Activated T-cell treated with anti-CD3 and anti-CD28 coated beads, Interleukin-2, amount 50 U/mL, for 24 hours (primary cell): Measurements from ENCODE around the gene EPGN.

Experiments used
- DNase-seq: peaks from one replicate; pipeline ENCODE4 v3.0.0-alpha.2; 2020
- H3K27ac Mint-ChIP-seq: 2 replicates; pipeline ENCODE4 v1.8.0; 2020; ENCODE audit warnings: mild to moderate bottlenecking, mixed read lengths
- H3K27me3 Mint-ChIP-seq: 2 replicates; pipeline ENCODE4 v1.8.0; 2020; ENCODE audit warnings: mixed read lengths
- H3K36me3 Mint-ChIP-seq: 2 replicates; pipeline ENCODE4 v1.8.0; 2020; ENCODE audit warnings: low read depth, mixed read lengths
- H3K4me1 Mint-ChIP-seq: 2 replicates; pipeline ENCODE4 v1.8.0; 2020; ENCODE audit warnings: low read depth, mixed read lengths
- H3K4me3 Mint-ChIP-seq: 2 replicates; pipeline ENCODE4 v1.8.0; 2020; ENCODE audit warnings: mild to moderate bottlenecking, moderate library complexity, mixed read lengths
- H3K9me3 Mint-ChIP-seq: 2 replicates; pipeline ENCODE4 v1.8.0; 2020; ENCODE audit warnings: mixed read lengths

Gene EPGN

GRCh38 chr4:74292111-74292870 is 16.0 kb upstream of the EPGN start:
- Mint-ChIP-seq H3K4me1 (no peaks in the 10 kb centered on the region), H3K4me3 (no peak overlapping the region), H3K36me3 (no peaks in the 10 kb centered on the region), H3K27ac (no peak overlapping the region), H3K27me3 (no peaks in the 10 kb centered on the region), H3K9me3 (no peaks in the 10 kb centered on the region)
- DNase-seq, result no peak

GRCh38 chr4:74293558-74293957 is 14.7 kb upstream of the EPGN start:
- no peaks in the 10 kb centered on the region for H3K27me3 Mint-ChIP-seq
- no peak for DNase-seq
- no peak overlapping the region for H3K27ac Mint-ChIP-seq
- no peaks in the 10 kb centered on the region for H3K4me1 Mint-ChIP-seq
- no peaks in the 10 kb centered on the region for H3K9me3 Mint-ChIP-seq
- H3K36me3 Mint-ChIP-seq, result no peaks in the 10 kb centered on the region
- H3K4me3 Mint-ChIP-seq, result no peak overlapping the region

DNA sequence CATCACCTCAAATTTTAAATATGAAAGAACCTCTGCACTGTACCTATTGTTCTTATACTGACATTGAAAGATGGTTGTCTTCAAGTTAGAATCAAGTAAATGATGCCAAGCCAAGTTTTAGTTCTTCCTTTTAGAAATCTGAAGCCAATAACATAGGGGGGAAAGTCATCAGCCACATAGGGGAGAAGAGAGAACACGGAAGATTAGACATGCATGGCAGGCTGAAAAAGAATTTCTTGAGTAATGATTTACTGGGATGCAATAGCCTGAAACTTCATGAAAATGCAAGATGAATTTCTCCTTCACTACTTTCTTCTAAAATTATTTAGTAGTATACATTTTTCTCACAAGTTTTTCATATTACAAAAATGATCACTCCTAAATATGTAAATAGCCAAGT is 13.6 kb upstream of the EPGN start:
- H3K9me3 Mint-ChIP-seq, result no peaks in the 10 kb centered on the region
- no peaks in the 10 kb centered on the region for H3K27me3 Mint-ChIP-seq
- no peak for DNase-seq
- no peaks in the 10 kb centered on the region for H3K4me1 Mint-ChIP-seq
- no peaks in the 10 kb centered on the region for H3K36me3 Mint-ChIP-seq
- H3K27ac Mint-ChIP-seq, result no peak overlapping the region
- no peak overlapping the region for H3K4me3 Mint-ChIP-seq

GRCh38 chr4:74297539-74297938 is 10.7 kb upstream of the EPGN start:
- Mint-ChIP-seq H3K4me1 (no peaks in the 10 kb centered on the region), H3K36me3 (no peaks in the 10 kb centered on the region), H3K4me3 (no peak overlapping the region), H3K27ac (no peak overlapping the region), H3K27me3 (no peaks in the 10 kb centered on the region), H3K9me3 (no peaks in the 10 kb centered on the region)
- no peak for DNase-seq

DNA sequence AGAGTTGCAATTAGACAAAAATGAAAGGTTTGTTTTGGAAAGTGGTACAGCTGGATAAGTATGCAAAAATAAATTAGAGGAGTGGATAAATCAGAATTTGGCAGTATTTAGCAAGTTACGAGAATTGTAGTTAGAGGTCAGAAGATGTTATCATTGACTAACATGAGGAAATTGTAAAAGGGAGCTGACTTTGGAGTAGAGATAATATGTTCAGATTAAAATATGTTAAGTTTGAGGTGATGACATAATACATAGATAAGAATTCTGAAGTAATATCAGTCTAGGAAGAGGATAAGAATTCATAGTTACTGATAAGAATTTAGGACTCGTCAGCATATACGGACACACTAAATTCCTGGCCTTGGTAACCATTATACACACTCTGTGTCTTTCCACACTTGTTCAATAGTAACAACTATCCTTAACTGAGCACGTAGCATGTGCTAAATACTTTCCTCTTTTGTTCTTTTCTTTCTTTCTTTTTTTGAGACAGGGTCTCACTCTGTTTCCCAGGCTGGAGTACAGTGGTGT is 4.1 kb upstream of the EPGN start:
- no peaks in the 10 kb centered on the region for H3K9me3 Mint-ChIP-seq
- H3K27me3 Mint-ChIP-seq, result no peaks in the 10 kb centered on the region
- no peak overlapping the region for H3K4me3 Mint-ChIP-seq
- no peaks in the 10 kb centered on the region for H3K36me3 Mint-ChIP-seq
- H3K4me1 Mint-ChIP-seq, result peaks cover 9% of the 10 kb centered on the region
- no peak for DNase-seq
- no peak overlapping the region for H3K27ac Mint-ChIP-seq

GRCh38 chr4:74305000-74305399 is 3.3 kb upstream of the EPGN start:
- no peak for DNase-seq
- H3K27ac Mint-ChIP-seq, result no peak overlapping the region
- H3K36me3 Mint-ChIP-seq, result no peaks in the 10 kb centered on the region
- H3K4me3 Mint-ChIP-seq, result no peak overlapping the region
- peaks cover 12% of the 10 kb centered on the region for H3K4me1 Mint-ChIP-seq
- no peaks in the 10 kb centered on the region for H3K27me3 Mint-ChIP-seq
- no peaks in the 10 kb centered on the region for H3K9me3 Mint-ChIP-seq

- H3K9me3 Mint-ChIP-seq, result no peaks in the 10 kb centered on the region
- H3K4me1 Mint-ChIP-seq, result peaks cover 12% of the 10 kb centered on the region
- no peak for DNase-seq
- H3K27ac Mint-ChIP-seq, result no peak overlapping the region
- no peaks in the 10 kb centered on the region for H3K36me3 Mint-ChIP-seq
- no peaks in the 10 kb centered on the region for H3K27me3 Mint-ChIP-seq
- H3K4me3 Mint-ChIP-seq, result no peak overlapping the region
These were observed 1.1 kb upstream of the EPGN start for GRCh38 chr4:74307170-74307569.

DNA sequence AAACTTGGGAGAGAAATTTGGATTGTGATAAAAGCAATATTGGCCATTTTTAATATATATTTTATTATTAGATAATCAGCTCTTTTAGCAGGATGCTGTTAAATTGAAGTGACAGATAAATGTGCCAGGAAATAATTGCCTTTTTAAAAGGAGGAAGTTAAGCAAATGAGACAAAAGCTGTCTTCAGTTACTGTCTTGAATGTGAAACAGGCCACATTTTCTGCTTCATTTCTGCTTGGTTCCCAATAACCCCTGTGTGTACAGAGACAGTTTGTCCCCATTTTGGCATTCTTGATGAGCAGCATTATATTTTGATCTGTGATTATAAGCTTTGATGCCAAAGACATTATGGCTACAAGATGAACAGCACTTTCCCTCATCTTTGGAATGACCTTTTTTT is 953 bp downstream of the EPGN start:
- Mint-ChIP-seq H3K27me3 (no peaks in the 10 kb centered on the region), H3K27ac (no peak overlapping the region), H3K9me3 (no peaks in the 10 kb centered on the region), H3K4me3 (no peak overlapping the region), H3K4me1 (peaks cover 12% of the 10 kb centered on the region), H3K36me3 (no peaks in the 10 kb centered on the region)
- DNase-seq, result no peak

DNA sequence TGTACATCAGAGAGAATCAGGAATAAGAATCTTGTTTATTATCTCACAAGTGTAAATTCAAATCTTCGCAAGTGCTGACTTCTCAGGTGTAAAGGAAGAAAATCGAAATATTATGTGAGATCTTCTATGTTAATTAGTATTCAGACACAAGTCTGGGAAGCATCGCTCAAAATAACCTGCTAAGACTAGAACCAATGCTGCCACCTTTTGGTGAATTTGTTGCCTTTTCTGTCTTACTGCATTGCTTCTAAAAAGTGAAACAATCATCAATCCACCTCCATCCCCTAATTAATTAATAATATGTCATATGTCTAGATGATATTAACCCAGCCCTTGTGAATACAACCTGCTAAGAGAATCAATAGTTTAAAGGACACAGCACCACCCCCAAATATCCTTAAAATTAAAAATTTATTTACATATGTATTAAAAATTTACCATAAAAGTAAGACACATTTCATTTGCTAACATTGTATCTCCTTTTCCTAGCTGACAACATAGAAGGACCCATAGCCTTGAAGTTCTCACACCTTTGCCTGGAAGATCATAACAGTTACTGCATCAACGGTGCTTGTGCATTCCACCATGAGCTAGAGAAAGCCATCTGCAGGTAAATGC is 3.5 kb downstream of the EPGN start:
- DNase-seq, result no peak
- Mint-ChIP-seq H3K4me1 (peaks cover 12% of the 10 kb centered on the region), H3K9me3 (no peaks in the 10 kb centered on the region), H3K27me3 (no peaks in the 10 kb centered on the region), H3K36me3 (no peaks in the 10 kb centered on the region), H3K27ac (no peak overlapping the region), H3K4me3 (no peak overlapping the region)

GRCh38 chr4:74314329-74314728 is 6.1 kb downstream of the EPGN start:
- no peaks in the 10 kb centered on the region for H3K27me3 Mint-ChIP-seq

DNA sequence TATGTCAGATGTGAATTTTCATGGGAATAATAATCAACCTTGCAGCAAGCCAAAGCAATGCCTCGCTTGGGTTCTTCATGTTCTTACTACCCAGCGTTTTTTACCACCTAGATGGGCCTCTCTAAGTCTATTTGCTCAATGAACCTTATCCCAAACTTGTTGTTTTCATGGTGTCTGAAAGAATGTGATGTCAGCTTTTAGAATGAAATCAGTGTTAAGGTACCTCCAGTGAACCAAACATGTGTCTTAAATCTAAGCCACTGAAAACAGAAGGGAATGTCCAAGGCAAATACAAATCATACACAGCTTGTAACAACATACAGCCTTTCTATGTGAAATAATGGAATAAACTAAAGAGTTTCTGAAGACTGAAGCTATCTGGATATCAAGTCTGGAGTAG is 6.7 kb downstream of the EPGN start:
- Mint-ChIP-seq H3K27me3 (no peaks in the 10 kb centered on the region), H3K4me3 (no peak overlapping the region), H3K27ac (no peak overlapping the region), H3K36me3 (no peaks in the 10 kb centered on the region), H3K4me1 (no peaks in the 10 kb centered on the region), H3K9me3 (no peaks in the 10 kb centered on the region)
- no peak for DNase-seq

More at GRCh38 chr4:74314329-74314728, 6.1 kb downstream of the EPGN start:
- no peak for DNase-seq
- H3K27ac Mint-ChIP-seq, result no peak overlapping the region
- no peaks in the 10 kb centered on the region for H3K9me3 Mint-ChIP-seq
- H3K36me3 Mint-ChIP-seq, result no peaks in the 10 kb centered on the region
- no peak overlapping the region for H3K4me3 Mint-ChIP-seq
- H3K4me1 Mint-ChIP-seq, result peaks cover 2% of the 10 kb centered on the region

DNA sequence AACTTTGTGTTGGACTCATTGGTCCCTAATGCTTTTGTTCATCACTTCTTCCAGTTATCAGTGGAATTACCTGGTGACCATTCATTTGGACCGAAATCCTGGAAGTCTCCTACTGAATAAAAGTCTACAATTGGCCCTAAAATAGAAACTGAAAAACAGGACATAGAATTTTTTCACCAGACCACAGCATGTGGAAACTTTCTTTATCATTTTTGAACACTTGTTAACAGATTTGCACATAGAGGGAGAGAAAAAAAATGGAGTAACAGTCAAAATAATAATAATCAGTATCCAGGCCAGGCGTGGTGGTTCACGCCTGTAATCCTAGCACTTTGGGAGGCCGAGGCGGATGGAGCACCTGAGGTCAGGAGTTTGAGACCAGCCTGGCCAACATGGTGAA is 7.1 kb downstream of the EPGN start:
- H3K4me1 Mint-ChIP-seq, result peaks cover under 1% of the 10 kb centered on the region
- H3K9me3 Mint-ChIP-seq, result no peaks in the 10 kb centered on the region
- no peaks in the 10 kb centered on the region for H3K36me3 Mint-ChIP-seq
- no peak for DNase-seq
- H3K27ac Mint-ChIP-seq, result no peak overlapping the region
- no peak overlapping the region for H3K4me3 Mint-ChIP-seq
- no peaks in the 10 kb centered on the region for H3K27me3 Mint-ChIP-seq

DNA sequence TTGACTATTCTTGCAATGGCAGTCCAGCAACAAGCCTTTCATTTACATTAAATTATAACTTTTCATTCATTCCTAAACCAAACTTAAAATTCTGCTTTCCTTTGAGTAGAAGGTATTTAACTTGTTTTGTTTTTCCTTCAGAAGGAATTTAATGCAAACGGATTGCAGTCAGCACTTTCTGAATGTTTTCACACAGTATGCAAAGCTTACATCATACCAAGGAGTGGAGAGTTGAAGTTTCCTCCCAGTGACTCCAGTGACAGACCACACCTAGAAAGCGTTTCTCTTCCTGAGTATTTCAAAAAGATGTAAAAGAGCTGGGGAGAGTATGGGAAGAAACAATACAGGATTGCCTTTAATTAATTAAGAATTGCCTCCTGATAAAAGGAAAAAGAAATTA is 8.1 kb downstream of the EPGN start:
- DNase-seq, result no peak
- H3K36me3 Mint-ChIP-seq, result no peaks in the 10 kb centered on the region
- no peaks in the 10 kb centered on the region for H3K9me3 Mint-ChIP-seq
- H3K4me1 Mint-ChIP-seq, result peaks cover 3% of the 10 kb centered on the region
- no peaks in the 10 kb centered on the region for H3K27me3 Mint-ChIP-seq
- H3K27ac Mint-ChIP-seq, result no peak overlapping the region
- H3K4me3 Mint-ChIP-seq, result no peak overlapping the region

DNA sequence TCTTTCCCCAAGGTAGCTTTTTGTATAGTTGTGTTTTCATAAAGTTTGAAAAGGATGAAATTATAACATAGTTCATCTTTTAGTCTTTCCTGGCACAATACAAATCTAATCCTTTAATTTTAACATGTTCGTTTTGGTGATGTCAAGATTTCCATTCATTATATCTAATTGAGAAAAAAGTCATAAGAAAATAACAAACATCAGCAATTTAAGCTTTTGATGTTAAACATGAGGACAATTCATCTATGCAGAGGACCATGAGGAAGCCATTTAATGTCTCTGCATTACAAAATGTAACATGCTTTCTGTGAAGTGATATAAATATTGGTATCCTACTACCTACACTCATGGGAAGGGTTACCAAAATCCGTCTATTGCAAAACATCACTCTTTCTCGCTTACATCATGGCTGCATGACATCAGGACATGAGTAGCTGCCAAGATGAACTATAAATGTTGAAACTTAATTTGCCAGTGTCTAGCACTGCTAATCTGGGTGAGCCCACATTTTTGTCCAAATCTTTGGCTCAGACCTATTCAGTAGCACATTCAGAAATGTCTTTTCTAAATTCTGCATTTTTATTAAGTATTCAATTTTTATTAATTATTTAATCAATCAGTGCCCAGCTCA is 9.5 kb downstream of the EPGN start:
- no peak overlapping the region for H3K4me3 Mint-ChIP-seq
- no peaks in the 10 kb centered on the region for H3K9me3 Mint-ChIP-seq
- DNase-seq, result no peak
- H3K36me3 Mint-ChIP-seq, result no peaks in the 10 kb centered on the region
- no peak overlapping the region for H3K27ac Mint-ChIP-seq
- peaks cover 3% of the 10 kb centered on the region for H3K4me1 Mint-ChIP-seq
- H3K27me3 Mint-ChIP-seq, result peaks cover 7% of the 10 kb centered on the region

DNA sequence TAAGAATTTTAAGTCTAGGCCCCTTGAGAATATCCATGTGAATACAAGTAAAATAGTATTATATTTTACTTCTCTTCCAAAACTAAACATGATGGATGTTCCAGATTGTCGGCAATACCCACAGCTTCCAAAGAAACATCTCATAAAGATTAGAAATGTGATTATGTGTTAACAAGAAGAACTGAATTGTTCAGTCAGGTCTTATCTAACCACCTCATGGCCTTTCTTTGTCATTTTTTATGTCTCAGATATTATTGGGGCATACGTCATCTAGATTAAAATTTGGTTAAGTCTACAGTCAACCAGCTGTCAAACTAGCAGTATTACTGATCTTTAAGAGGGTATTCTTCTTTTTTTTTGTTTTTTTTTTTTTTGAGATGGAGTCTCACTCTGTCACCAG is 10.0 kb downstream of the EPGN start:
- Mint-ChIP-seq H3K4me1 (peaks cover 3% of the 10 kb centered on the region), H3K27me3 (peaks cover 7% of the 10 kb centered on the region), H3K9me3 (no peaks in the 10 kb centered on the region), H3K27ac (no peak overlapping the region), H3K4me3 (no peak overlapping the region), H3K36me3 (no peaks in the 10 kb centered on the region)
- no peak for DNase-seq
